NB4 (cell line): Measurements from ENCODE around the gene SMIM8.

Experiments
- DNase-seq: peaks from one replicate; pipeline ENCODE4 v3.0.0; 2010; ENCODE audit warnings: low read depth
- H3K4me3 ChIP-seq: one replicate; pipeline ENCODE4 v1.5.1; 2011; ENCODE audit warnings: mild to moderate bottlenecking, low read depth, low read length, moderate library complexity
- MYC ChIP-seq: IDR thresholded peaks from 2 replicates; pipeline ENCODE4 v1.6.1; 2011; ENCODE audit warnings: low read depth, low read length
- POLR2A ChIP-seq: IDR thresholded peaks from 2 replicates; pipeline ENCODE4 v1.6.1; 2011; ENCODE audit warnings: mild to moderate bottlenecking; ENCODE audit not compliant: insufficient read length; ENCODE audit errors: extremely low read depth
- TF ChIP-seq, protein P1 (sequence below): IDR thresholded peaks from one replicate; pipeline ENCODE4 v1.5.1; 2012; ENCODE audit warnings: low read depth, low read length
- TF ChIP-seq, protein P2 (sequence below): IDR thresholded peaks from 2 replicates; pipeline ENCODE4 v1.6.1; 2011; ENCODE audit warnings: low read depth, low read length

Gene SMIM8

DNA sequence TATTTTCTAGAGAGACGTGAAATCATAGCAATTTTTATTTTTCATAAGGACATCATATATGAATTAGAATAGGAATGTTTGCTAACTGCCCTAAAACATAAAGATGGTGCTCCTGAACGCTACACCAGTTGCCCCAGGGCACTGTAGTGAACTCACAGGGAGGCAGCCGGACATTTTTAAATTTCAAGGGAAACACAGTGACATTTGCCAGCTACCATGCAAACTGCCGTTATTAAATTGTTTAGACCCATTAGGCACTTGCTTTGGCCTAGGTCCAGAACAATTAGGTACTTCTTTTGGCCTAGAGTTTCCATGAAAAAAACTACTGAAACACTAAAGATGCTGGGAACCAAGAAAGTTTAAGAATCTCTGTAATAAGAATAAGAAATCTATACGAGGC lies 60.5 kb downstream of the SMIM8 start:
- H3K4me3 ChIP-seq = no peak overlapping the region
- TF ChIP-seq POLR2A (no peak), MYC (no peak)
- TF ChIP-seq, protein P1, sequence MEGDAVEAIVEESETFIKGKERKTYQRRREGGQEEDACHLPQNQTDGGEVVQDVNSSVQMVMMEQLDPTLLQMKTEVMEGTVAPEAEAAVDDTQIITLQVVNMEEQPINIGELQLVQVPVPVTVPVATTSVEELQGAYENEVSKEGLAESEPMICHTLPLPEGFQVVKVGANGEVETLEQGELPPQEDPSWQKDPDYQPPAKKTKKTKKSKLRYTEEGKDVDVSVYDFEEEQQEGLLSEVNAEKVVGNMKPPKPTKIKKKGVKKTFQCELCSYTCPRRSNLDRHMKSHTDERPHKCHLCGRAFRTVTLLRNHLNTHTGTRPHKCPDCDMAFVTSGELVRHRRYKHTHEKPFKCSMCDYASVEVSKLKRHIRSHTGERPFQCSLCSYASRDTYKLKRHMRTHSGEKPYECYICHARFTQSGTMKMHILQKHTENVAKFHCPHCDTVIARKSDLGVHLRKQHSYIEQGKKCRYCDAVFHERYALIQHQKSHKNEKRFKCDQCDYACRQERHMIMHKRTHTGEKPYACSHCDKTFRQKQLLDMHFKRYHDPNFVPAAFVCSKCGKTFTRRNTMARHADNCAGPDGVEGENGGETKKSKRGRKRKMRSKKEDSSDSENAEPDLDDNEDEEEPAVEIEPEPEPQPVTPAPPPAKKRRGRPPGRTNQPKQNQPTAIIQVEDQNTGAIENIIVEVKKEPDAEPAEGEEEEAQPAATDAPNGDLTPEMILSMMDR = no peak
- TF ChIP-seq, protein P2, sequence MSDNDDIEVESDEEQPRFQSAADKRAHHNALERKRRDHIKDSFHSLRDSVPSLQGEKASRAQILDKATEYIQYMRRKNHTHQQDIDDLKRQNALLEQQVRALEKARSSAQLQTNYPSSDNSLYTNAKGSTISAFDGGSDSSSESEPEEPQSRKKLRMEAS = no peak
- no peak for DNase-seq

DNA sequence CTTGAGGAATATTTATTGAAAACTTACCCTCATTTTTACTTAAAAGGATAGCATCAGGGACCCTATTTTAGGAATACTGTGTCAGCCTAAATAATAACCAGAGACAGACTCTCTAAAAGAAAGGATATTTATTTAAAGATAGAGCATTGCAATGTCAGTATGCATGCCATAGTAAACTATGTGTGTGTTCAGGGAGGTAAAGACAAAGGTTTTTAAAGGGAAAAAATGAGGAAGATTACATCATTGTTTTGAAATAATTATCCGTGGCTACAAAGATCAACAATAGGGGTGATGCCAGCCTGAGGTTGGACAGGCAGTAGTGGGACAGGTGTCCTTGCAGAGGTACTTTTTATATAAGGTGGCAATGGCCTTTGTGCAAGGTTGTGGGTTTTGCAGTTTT lies 61.6 kb downstream of the SMIM8 start:
- no peak for DNase-seq
- TF ChIP-seq POLR2A (no peak), MYC (no peak)
- TF ChIP-seq, protein P1 = no peak
- TF ChIP-seq, protein P2 = no peak
- no peak overlapping the region for H3K4me3 ChIP-seq

DNA sequence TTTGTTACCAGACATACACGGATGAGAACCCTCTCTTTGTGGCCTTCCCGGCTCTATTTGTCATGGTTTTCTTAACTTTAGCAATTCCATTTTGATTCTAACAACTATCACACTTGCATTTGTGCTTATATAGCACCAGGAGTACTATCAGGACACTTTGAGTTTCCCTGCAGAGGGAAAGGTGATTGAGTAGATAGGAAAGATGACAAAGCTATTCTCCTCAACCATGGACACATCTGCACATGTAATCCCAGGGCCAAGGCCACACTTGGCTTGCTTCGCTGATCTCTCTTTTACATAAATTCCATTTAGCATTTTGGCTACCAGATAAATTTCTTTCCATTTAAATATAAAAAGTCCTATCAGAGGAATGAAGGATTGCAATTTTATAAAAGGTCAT lies 62.1 kb downstream of the SMIM8 start:
- no peak for DNase-seq
- H3K4me3 ChIP-seq = no peak overlapping the region
- TF ChIP-seq, protein P2 = no peak
- TF ChIP-seq POLR2A = no peak
- no peak for TF ChIP-seq MYC
- TF ChIP-seq, protein P1 = no peak

- DNase-seq = peak; percentile 68
- TF ChIP-seq MYC = no peak
- TF ChIP-seq, protein P1 = peak; percentile 64
- no peak for TF ChIP-seq POLR2A
- TF ChIP-seq, protein P2 = no peak
- H3K4me3 ChIP-seq = no peak overlapping the region
Observed at GRCh38 chr6:87391334-87391733, 68.9 kb downstream of the SMIM8 start.
